RPMI7951 (cell line): ENCODE data around the gene SNX24. TPM values are rescaled to one million over a fixed set of nuclear protein-coding genes. Genes with fewer than 3 reads are reported as not detected.
A peak's percentile ranks its signal among the peaks of the same experiment; 100 is the strongest.
"Not testable (repeated sequence)": the region's sequence is repeated elsewhere in the genome, so short reads cannot be mapped to it uniquely, and the experiment has no call there.

Source experiments
- DNase-seq: peaks from one replicate; pipeline ENCODE4 v3.0.0-alpha.2; 2012; ENCODE audit warnings: low read depth
- total RNA-seq: library from RNA; depleted of rRNA; stranded (reverse); fragments of >200 nt; shearing (Covaris generic); gene quantifications from 2 replicates; pipeline ENCODE4 v1.2.3, GENCODE V29; 2014

SNX24 gene
- total RNA-seq, 1 experiment from 2014 or later, result 34.7 TPM

- no peak for DNase-seq
Observed at GRCh38 chr5:122965111-122965510, 119.7 kb downstream of the SNX24 start.

- DNase-seq, result no peak
Observed at GRCh38 chr5:122967085-122967484, 121.7 kb downstream of the SNX24 start.

- no peak for DNase-seq
Observed at GRCh38 chr5:122967625-122968024, 122.2 kb downstream of the SNX24 start.

GRCh38 chr5:122968056-122968455, 122.6 kb downstream of the SNX24 start:
- DNase-seq, result not testable (repeated sequence)

DNA sequence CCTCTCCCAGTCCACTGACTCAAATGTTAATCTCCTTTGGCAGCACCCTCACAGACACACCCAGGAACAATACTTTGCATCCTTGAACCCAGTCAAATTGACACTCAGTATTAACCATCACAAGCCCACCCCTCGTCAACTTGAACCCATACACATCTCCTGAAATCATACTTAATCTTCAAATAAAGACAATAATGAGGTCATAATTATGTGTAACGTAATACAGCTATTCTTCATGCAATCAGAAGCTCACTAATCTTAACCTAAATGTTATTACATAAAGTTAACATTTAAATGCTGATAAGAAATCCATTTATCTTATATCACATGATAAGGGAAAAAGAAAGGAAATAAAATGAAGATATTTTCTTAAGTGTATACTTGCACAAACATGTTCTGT, 125.9 kb downstream of the SNX24 start:
- no peak for DNase-seq

DNA sequence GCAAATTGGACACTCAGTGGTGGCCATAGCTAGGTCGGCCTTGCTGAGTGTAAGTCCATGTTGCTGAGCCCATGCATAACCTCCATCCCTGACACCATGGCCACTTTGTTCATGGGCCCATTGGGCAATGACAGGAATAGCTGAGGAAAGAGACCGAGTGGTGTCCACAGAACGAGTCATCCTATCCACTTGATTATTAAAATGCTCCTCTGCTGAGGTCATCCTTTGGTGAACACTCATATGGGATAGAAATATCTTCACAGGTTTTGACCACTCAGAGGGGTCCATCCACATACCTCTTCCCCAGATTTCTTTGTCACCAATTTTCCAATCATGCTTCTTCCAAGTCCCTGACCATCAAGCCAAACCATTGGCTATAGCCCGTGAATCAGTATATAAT, 127.5 kb downstream of the SNX24 start:
- peak; percentile 37 for DNase-seq

DNA sequence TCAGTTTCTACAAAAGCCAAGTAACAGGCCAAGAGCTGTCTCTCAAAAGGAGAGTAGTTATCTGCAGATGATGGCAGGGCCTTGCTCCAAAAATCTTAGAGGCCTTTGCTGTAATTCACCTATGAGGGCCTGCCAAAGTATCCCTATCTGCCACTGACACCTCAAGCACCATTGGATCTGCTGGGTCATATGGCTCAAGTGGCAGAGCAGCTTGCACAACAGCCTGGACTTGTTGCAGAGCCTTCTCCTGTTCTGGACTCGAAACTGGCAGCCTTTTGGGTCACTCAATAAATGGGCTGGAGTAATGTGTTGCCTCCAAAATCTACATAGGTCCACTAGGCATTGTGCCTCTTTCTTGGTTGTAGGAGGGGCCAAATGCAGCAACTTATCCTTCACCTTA, 128.3 kb downstream of the SNX24 start:
- DNase-seq, result not testable (repeated sequence)

DNA sequence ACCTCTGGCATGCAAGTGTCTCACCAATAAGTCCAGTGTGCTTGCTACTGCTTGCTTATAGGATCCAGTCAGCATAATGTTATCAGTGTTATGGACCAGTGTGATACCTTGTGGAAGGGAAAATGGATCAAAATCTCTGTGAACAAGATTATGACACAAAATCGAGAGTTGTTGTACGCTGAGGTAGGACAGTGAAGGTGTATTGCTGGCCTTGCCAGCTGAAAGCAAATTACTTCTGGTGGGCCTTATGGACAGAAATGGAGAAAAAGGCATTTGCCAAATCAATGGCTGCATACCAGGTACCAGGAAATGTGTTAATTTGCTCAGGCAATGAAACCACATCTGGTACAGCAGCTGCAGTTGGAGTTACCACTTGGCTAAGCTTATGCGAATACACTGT, 128.8 kb downstream of the SNX24 start:
- DNase-seq, result not testable (repeated sequence)

DNA sequence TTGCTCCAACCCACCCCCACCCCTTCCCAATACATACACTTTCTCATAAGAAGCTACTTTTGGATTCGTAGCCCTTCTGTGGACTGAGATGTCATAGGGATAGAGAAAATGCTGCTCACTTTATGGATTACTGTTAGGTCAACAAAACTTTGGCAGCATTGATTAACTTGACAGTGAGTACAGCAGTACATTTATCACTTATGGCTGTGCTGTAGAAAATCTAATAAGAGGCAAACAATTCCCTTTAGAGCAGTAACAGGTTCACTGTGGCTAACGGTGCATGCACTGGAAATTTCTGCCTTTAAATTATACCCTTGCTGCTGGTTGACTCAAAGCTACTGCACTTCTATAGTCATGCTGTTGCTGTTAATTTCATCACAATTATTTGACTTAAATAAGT, 131.9 kb downstream of the SNX24 start:
- no peak for DNase-seq

- DNase-seq, result no peak
Observed at GRCh38 chr5:122978068-122978467, 132.7 kb downstream of the SNX24 start.

GRCh38 chr5:122978644-122979297, 133.4 kb downstream of the SNX24 start:
- DNase-seq, result no peak

GRCh38 chr5:122981846-122982245, 136.4 kb downstream of the SNX24 start:
- no peak for DNase-seq

DNA sequence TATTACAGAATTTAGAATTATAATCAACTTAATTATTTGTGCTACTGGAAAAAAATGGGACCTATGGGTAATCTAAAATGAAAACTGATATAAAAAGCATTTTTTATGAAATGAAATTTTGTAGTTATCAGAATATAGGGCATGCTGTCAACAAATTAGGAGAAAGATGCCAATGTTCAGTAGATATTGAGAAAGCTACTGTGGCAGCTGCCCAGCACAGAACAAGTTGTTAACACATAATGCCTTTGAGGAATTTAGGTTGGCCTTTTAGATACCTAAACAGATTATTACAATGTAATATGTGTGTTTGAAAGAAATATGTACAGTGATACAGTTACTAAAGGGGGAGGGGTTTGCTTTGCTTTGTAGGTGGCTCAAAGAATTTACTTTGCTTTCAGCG, 137.0 kb downstream of the SNX24 start:
- no peak for DNase-seq

DNA sequence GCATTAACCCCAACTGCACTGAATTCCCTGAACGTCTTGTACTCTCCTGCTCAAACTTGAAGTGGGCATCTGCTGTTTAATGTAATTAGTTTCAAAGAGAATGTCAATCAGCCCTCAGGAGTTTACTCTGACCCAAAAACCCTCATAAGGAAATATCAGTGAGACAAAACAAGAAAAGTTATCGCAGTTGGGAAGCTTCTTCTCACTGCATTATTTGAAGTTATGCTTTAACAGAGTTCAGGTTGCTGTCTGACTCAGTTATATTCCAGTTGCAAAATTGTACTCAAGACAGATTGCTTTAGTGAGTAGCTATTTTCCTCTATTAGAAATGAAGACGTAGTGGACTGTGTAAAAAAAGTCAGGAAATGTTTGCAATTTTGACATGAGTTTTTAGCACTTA, 139.0 kb downstream of the SNX24 start:
- DNase-seq, result no peak

DNA sequence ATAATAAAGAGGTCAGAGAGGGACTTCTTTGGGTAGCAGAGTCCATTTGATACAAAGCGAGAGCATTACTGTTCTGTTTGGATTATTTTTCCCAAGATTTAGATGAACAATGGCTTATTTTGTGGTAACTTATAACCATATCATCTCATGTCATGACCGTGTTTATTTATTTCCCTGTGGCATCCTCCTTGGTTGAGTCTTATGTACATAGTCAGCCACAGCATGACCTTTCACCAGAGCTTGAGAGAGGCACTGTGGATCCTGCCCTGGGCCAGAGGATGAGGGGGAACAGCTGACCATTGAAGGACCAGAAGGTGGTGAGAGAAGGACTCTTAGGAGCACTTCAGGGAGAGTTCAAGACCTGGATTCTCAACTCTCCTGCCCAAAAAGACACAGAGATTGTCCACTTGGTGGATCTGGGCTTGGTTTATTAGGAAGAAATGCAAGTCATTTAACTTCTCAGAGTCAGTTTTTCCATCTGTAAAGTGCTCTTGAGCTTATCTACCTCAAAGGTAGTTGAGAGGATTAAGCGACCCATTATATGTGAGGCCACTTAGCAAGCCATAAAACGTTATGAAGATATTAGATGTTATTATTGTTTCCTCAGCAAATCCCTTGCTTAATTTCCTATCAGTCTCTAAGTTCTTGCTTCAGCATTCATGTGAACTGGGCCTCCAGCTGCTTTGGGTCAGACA, 139.7 kb downstream of the SNX24 start:
- no peak for DNase-seq

GRCh38 chr5:122985954-122986721, 140.7 kb downstream of the SNX24 start:
- no peak for DNase-seq

DNA sequence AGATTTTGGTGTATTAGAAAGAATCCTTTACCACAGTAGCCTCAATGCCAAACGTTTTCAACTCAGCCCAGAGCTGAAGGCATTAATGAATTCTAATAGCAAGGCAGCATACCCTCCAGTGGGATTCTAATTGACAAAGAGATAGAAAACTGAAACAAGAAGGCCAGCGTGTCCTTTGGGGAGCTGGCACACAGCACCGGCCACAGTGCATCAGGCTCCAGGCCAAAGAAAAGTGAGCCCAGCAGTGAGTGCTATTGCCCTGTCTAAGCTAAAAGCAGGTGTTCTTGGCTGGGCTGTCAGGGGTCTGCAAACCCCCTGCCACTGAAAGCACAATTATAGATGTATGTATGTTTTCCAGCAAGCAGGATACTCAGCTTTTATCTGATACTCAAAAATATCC, 150.7 kb downstream of the SNX24 start:
- DNase-seq, result no peak

- DNase-seq, result no peak
Observed at GRCh38 chr5:122997294-122997693, 151.9 kb downstream of the SNX24 start.

GRCh38 chr5:122999947-123000563, 154.6 kb downstream of the SNX24 start:
- peak; percentile 62 for DNase-seq

DNA sequence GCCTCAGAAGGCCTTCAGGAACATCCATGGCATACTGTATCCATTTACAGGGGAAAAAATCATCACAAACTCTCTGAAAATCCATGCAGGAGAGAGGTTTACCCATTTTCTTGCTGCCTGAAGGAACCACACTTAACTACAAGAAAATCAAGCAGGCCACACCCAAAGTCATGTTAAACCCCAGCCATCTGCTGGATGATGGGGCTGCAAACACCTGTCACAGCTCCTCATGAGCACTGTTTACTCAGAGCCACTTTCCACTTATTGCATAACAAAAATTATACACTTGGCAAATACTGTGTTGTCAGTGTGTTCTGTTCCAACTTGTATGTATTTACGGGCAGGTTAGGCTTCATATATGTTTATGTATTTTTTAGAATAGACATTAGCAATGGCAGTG, 155.3 kb downstream of the SNX24 start:
- no peak for DNase-seq

DNA sequence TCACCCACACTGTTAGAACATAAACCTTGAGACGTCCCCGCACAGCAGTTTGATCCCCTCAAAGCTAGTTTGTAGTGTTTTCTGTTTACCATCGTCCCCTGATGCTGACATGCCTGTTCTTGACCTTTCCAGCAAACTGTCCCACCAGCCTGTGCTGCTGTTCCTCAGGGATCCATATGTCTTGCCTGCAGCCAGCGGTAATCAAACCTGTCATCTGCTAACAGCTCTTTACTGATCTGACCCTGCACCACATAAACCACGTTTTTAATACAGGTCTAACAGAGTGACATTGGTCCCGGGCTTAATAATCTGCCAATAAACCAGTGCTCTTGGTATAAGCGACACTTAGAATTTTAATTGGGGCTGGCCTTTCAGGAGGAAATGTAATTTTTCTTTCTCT, 156.4 kb downstream of the SNX24 start:
- no peak for DNase-seq

- no peak for DNase-seq
Observed at GRCh38 chr5:123007182-123007581, 161.8 kb downstream of the SNX24 start.
